B cell (primary cell): ENCODE measurements around the gene SULT2A1.
"Not testable (repeated sequence)": the region's sequence is repeated elsewhere in the genome, so short reads cannot be mapped to it uniquely, and the experiment has no call there.

Source experiments
- EZH2 ChIP-seq: IDR thresholded peaks from 2 replicates; pipeline ENCODE4 v1.6.1; 2012; ENCODE audit warnings: borderline replicate concordance, low read depth, mild to moderate bottlenecking, moderate library complexity, low read length; ENCODE audit not compliant: insufficient read depth, poor library complexity, severe bottlenecking
- TF ChIP-seq, protein P1 (sequence below): fragments of 200-600 bp; IDR thresholded peaks from one replicate; pipeline ENCODE4 v1.8.0; 2022; ENCODE audit warnings: antibody characterized with exemption, mild to moderate bottlenecking

- TF ChIP-seq, protein P1, sequence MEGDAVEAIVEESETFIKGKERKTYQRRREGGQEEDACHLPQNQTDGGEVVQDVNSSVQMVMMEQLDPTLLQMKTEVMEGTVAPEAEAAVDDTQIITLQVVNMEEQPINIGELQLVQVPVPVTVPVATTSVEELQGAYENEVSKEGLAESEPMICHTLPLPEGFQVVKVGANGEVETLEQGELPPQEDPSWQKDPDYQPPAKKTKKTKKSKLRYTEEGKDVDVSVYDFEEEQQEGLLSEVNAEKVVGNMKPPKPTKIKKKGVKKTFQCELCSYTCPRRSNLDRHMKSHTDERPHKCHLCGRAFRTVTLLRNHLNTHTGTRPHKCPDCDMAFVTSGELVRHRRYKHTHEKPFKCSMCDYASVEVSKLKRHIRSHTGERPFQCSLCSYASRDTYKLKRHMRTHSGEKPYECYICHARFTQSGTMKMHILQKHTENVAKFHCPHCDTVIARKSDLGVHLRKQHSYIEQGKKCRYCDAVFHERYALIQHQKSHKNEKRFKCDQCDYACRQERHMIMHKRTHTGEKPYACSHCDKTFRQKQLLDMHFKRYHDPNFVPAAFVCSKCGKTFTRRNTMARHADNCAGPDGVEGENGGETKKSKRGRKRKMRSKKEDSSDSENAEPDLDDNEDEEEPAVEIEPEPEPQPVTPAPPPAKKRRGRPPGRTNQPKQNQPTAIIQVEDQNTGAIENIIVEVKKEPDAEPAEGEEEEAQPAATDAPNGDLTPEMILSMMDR: not testable (repeated sequence)
- TF ChIP-seq EZH2: not testable (repeated sequence)
Measured at GRCh38 chr19:47858231-47858630, 27.9 kb downstream of the SULT2A1 start.
